Fibroblast of peridontal ligament (primary cell): ENCODE results near the gene NUP98.

Experiments used
- DNase-seq: peaks from one replicate; pipeline ENCODE4 v3.0.0-alpha.2; 2010; ENCODE audit errors: extremely low read depth

The NUP98 gene

DNA sequence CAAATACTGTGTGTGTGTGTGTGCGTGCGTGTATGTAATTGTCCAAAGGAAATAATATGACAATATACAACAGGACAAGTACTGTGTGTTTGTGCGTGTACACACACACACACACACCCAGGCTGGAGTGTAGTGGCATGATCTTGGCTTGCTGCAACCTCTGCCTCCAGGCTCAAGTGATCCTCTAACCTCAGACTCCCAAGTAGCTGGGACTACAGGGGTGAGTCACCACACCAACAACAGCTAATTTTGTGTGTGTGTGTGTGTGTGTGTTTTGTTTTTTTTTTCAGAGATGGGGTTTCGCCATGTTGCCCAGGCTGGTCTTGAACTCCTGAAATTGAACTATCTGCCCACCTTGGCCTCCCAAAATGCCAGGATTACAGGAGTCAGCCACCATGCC, 61.5 kb downstream of the NUP98 start:
- DNase-seq, result no peak

DNA sequence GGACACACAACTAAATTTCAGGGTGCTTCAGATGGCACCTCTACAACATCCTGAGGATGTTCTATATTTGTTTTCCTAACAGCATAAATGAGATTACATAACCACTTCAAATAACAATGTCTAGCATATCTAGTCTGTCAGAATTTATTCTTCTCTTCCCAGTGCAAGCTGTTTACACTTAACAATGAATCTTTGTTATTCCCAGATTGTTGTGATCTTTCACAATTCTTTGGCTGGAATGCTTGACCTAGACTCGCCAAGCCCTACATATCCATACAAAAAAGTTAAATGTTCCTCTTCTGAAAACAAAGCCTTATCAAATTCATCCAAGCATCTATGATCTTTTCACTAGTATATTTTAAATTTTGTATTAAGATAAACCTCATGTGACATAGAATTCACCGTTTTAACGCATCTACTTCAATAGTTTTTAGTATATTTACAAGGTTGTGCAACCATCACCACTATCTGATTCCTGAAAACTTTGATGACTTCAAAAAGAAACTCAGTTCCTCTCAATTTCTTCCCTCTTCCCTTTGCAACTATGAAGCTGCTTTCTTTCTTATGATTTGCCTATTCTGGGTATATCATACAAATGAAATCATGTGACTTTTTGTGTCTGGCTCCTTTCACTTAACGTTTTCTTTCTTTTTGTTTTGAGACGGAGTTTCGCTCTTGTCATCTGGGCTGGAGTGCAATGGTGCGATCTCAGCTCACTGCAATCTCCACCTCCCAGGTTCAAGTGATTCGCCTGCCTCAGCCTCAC, 64.5 kb downstream of the NUP98 start:
- DNase-seq, result peak; percentile 54

DNA sequence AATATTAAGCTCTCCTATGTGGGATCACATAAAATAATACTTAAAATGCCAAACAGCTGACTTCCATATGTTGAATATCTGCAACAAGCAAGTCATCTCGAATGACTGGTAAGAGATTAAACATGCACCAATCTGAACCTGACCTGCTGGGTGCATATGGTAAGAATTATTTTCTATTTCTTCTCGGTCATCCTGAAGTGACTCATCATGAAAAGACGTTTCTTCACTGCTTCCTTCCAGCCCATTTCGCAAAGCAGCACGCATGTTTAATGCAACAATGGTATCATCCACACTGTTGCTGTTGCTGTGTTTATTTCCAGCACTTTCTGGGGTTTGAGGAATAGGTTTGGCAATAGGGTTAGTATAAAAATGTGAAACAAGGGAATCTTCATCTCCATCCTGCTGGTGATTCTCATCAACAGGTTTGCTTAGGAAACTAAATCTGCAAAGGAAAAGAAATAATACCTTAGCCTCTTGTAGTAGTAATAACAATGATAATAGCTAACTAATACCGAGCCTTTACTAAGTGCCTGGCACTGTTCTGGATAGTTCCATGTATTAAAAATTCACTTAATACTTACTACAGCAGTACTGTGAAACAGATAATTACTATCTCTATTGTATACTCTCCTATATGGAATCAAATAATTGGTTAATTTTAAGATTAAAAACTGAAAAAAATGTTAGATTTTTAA, 74.2 kb downstream of the NUP98 start:
- peak; percentile 100 for DNase-seq

DNA sequence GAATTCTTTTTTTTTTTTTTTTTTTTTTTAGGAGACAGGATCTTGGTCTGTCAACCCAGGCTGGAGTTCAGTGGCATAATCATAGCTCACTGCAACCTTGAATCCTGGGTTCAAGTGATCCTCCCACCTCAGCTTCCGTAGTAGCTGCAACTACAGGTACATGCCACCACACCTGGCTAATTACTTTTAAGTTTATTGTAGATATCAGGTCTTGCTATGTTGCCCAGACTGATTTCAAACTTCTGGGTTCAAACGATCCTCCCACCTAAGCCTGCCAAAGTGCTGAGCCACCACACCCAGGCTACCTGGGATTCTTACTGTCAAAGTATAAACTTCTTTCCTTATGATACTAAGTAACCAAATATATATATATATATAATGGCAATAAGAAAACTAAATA, 75.3 kb downstream of the NUP98 start:
- DNase-seq, result no peak

DNA sequence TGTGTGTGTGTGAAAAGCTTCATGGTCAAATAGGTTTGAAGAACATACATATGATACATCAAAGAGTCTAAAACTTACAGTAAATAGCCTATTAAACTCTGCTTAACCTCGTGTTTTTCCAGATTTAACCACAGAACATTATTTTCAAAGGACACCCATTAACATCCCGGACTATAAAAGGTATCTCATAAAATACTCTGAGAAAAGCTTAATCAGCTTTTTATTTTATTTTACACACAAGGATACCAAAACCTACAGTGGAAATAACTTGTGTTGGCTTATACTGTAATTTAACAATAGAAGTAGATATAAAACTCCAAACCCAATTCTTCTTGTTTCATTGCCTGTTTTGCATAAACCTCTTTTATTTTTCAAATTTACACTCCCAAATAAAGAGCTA, 76.4 kb downstream of the NUP98 start:
- DNase-seq, result no peak

DNA sequence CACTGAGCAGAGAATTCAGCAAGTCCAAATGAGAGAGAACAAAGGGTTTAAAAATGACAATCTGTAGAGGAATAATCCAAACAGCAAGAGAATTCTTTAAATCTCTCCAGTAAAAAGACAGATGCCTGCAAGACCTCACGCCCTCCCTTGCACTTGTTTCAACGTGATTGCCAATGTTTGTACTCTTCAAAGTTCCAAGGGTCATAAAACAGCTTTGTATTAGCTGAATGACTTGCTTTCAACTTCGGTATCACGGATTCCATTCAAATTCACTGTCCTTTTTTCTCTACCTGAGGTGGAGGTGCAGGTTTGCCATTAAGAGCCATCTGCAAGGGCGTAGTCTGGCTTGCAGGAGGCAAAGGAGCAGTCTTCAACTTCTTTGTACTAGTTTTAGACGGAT, 85.1 kb downstream of the NUP98 start:
- DNase-seq, result no peak

DNA sequence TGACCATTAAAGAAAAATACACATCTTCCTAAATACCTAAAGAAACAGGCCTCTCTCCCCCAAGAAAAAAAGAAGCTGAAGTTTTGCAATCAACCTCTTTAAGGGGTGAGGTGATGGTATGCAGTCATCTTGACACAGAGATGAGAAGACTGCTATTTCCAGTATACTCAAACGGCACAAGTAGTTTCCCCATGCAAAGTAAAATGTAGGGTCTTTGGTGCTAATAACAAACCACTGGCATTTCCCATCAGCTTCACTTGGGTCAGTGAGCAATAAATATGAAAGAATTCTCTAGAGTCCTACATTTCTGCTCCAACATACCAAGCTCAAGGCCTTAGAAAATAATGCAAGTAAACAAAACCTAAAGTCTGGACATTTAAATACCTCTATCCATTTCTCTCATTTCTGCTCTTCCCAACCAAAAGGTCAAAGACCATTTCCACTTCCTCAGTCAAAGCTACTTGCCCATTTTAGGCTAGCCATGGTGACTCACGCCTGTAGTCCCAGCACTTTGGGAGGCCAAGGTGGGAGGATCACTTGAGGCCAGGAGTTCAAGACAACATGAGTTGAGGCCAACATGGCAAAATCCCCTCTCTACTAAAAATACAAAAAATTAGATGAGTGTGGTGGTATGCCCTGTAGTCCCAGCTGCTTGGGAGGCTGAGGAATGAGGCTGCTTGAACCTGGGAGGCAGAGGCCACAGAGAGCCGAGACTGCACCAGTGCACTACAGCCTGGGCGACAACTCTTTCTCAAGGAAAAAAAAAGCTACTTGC, 86.7 kb downstream of the NUP98 start:
- peak; percentile 48 for DNase-seq

DNA sequence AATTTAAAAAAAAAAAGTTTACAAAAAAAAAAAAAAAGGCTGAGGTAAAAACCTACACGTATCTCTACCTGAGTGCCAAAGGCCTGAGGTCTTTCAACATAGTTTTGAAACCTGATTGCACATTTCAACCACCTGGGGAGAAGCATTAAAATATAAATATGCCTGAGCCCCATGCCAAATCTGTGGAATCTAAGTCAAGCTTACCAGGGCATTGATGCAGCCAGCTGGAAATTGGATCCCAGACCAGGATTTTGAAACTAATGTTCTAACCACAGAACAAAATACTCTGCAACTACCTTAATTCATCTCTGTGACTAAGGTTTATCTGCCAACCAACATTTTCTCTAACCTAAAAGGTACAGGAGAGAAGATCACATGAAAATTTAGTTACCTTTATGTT, 87.4 kb downstream of the NUP98 start:
- peak; percentile 75 for DNase-seq

DNA sequence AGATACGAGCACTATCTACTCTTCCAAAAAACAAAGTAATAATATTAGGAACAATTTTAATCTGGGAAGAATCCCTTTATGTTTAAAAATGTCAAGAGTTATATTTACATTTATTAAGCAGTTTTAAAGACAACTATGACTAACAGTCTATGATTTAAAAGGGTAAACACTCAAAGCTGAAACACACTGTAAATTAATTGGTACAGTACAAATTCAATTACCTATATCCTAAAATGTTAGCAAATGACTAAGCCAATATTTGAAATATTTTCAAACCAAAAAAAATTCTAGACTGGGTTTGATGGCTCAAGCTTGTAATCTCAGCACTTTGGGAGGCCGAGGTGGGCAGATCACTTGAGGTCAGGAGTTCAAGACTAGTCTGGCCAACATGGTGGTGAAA, 90.2 kb downstream of the NUP98 start:
- DNase-seq, result peak; percentile 30

DNA sequence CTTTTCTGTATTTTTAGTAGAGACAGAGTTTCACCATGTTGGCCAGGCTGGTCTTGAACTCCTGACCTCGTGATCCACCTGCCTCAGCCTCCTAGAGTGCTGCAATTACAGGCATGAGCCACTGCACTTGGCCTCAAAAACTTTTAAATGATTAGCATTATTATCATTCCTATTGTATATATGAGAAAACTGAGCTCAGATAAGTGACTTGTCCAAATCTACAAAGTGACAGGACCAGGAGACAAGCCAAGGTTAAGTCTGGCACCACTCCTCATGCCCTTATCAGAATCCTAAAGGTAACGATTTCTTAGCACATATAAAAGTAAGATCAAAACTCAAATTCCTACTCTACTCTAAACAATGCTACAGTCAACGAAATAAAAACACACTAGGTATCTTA, 94.0 kb downstream of the NUP98 start:
- DNase-seq, result no peak

DNA sequence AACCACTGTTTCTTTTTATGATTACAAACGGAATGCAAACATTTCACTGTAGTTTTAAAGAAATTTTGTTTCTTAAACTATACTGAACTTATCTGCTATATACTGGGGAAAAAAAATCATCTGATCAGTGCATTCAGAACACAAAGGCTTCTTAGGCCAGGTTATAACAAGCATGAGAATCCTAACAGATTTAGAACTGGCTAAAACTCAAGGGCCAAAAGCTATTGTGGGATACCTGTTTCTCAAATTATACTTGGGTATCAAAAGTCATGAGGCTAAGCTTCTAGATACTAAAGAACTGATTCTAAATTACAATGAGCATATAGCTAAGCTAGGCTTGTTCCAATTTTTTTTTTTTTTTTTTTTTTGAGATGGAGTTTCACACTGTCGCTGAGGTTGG, 96.4 kb downstream of the NUP98 start:
- DNase-seq, result no peak

DNA sequence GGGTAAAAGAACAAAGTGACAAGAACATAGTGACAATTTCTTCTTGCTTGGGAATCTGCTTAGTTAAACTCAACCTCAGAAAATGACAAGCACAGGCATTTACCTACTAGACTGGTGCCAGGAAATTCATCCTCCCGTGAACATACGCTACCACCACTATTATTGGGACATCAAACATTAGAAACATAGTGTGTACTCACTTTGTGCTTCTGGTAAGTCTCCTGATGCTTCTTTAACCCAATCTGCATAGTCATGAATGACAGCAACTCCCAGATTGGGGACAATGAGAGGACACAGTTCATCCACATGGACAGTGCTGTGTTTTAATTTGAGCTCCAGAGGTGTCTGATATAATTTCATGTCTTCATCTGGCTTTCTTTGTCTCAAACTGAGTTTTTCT, 96.9 kb downstream of the NUP98 start:
- DNase-seq, result no peak

DNA sequence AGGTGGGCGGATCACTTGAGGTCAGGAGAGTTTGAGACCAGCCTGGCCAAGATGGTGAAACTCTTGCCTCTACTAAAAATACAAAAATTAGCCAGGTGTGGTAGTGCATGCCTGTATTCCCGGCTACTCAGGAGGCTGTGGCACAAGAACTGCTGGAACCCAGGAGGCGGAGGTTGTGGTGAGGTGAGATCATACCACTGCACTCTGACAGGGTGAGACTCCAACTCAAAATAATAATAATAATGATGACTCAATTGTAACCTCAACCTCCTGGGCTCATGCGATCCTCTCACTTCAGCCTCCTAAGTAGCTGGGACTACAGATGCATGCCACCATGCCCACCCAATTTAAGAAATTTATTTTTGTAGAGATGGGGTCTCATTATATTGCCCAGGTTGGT, 110.6 kb downstream of the NUP98 start:
- no peak for DNase-seq

DNA sequence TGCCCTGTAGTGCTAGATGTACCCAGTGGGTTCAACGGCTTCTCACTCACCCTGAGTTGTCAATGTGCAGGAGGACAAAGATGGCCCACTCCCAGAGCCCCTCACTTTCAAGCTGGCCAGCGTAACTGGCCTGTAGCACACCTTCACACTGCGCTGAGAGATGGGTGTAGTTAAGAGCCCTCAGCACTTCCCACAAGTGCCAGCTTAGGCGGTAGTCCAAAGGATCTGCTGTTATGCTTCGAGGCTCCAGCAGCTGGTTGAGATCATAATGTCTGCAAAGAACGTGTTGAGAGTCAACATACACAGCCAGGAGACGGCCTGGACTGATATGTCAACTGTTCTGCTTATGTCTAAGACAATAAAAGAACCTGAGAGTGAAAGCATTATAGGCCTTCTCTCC, 111.4 kb downstream of the NUP98 start:
- DNase-seq, result no peak

DNA sequence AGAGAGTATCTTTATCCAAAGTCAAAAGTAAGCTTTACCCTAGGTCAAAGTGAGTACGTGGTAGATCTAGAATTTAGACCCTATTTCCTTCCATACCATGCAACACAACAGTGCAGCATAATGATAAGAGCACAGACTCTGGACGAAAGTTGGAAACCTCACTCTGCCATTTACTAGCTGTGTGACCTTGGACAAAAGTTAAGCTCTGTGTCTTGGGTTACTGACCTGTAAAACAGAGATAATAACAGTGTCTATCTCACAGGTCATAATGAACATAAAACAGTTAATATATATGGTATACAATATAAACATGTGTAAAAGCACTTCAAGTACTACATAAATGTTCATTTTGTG, 112.6 kb downstream of the NUP98 start:
- no peak for DNase-seq

DNA sequence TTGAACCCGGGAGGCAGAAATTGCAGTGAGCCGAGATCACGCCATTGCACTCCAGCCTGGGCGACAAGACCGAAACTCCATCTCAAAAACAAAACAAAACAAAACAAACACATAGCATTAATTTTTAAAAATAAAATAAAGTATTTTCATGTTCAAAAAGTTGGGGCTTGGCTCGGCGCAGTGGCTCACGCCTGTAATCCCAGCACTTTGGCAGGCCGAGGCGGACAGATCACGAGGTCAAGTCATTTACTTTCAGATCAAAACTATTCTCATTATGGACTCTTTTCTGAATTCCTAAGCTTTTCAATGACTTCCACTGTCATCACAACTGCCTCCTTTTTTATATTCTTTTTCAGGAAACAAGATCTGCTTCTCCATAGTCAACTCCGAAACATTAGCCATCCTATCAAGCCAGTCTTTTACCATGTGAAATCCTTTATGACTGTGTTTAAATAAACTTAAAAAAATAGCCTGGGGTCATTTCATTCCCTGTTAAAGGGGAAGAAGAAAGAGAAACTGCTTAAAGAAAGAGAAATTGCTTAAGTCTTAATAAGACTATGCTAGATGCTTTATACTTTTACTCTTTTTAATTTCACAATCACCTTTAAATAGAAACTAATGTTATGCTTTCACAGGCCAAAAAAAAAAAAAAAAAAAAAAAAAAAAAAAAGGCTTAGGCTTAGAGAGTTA, 113.1 kb downstream of the NUP98 start:
- peak; percentile 7 for DNase-seq

DNA sequence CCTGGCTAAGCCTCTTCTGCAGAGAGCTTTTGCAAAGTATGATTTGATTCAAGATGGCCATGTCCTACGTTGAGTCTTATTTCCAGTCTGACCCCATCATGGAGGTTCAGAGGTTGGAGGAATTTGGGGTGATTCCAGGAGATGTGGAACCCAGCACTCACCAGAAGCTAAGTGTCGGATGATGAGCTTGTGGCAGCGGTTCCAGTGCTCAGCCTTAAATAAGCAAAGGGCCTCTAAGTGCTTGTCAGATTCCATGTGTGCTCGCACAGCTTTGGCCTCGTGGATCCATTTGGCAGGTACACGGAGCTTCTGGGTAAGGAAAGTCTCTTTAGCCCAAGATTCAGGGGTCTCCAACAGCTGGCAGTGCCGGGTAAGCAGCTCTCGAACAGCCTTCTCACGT, 114.3 kb downstream of the NUP98 start:
- no peak for DNase-seq

DNA sequence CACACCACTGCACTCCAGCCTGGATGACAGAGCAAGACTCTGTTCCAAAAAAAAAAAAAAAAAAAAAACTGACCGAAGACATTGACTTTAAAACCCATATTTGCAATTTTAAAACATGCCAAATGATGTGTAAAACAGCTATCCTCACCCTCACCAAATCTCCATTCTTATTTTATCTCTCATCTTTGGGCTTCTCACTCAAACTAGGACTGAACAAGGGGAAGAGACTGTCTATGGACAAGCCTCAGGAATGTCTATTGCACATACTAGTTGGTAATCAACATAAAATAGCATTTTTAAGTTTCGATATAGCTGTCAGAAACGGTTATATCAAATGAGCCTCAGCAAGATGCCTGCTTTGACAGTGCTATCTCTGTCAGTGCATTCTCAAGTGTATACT, 118.3 kb downstream of the NUP98 start:
- DNase-seq, result no peak

DNA sequence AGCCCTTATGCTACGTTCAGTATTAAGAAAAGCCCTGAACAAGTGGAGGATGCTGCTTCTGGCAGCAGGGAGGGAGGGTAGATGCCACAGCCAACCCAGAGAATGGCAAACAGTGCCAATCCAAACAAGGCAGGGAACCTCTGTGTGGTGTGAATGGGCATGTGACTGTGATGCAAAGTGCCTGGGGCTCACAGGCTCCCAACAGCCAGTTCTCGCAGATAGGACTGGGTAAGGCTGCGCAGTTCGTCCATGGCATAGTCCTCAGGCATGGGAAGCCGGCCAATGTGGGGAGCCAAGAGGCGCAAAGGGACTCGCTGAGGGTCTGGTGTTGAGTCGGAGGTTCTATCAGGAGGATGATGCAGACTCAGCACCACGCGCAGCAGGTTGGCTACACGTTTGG, 121.4 kb downstream of the NUP98 start:
- no peak for DNase-seq

DNA sequence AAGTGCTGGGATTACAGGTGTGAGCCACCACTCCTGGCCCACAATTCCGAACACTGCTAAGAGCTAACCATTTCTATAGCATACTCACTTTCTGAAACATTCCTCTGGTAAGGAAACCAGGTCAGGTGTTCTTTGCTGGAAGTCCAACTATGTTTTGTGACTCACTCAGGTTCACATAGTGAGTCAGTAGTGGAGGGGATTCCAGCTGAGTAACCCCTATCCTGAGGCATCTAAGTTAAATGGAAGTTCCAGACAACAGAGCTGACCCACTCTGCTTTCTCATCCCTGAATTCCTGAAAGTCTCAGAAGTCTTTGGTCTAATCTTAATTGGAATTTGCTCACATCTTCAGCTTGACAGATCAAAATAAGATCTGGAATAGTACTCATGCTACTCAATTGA, 123.2 kb downstream of the NUP98 start:
- no peak for DNase-seq

DNA sequence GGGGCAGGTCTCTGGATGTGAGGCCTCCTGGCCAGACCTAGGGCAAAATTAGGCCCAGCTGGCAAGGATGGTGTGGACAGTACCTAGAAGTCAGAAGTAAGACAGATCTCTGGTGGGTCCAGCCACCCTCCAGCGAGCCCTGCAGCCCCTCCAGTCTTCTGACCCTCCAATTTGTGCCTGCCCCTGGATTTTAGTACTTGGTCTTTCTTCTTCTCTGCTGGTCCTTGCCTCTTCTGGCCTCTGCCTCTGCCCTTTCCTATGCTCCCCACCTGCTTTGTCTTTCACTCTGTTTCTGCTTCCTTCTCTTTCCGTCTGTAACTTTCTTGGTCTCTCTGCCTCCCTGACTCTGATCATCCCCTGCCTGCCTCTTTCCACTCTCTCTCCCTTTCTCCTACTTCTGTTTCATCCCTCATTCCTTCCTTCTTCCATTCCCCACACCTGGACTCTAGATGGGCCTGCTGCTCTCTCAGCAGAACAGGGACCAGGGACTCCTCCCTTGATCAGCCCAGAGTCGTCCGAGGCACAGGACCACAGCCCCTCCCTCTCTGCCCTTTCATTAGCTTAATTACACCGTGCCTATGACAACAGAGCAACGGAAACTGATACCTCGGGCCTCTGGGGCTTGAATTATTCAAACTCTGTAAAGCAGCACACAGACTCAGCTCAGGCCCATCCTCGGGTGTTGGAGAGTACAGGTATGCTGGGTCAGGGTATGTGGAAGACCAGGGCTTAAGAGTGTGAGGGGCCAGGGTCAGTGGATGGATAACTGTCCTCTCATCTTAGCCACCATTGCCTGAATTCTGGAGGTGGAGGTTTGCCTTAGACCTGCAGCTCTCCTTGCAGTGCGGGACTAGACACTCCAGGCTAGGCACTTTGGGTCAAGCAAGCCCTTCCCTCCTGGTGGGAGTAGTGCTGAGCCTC, 125.8 kb downstream of the NUP98 start, which contains the start of gene CHRNA10:
Gene CHRNA10 (minus strand): TSS at position 51 of the 921 bp plus-strand sequence. CDS start 72 bp downstream, outside the sequence.
- DNase-seq, result no peak
